ENCODE measurements around the gene DNAJC7. TPM values are rescaled to one million over a fixed set of nuclear protein-coding genes. Genes with fewer than 3 reads are reported as not detected.

Gene DNAJC7
- polyA plus RNA-seq, 1 of the 3 experiments (the other 2 are of a cell fraction), result 38.8 TPM

DNA sequence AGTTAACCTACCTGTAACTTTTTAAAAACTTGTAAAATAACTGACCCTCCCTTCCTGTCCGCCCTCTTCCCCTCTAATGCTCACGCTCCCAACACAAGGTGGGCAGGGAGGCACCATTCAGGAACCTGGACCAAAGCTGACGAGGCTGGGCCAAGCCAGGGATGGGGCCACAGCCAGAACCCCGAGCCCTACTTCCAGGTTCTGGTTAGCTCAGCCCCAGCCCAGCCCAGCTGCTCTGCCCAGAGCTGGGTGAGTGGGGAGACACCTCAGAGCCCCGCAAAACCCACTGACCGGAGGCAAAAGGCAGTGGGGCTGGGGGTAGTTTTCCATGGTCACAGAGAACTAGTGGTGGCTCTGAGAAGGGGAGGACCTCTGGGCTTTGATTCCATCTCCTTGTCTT is 43.2 kb downstream of the DNAJC7 start (continued):
- TF ChIP-seq, protein P1, sequence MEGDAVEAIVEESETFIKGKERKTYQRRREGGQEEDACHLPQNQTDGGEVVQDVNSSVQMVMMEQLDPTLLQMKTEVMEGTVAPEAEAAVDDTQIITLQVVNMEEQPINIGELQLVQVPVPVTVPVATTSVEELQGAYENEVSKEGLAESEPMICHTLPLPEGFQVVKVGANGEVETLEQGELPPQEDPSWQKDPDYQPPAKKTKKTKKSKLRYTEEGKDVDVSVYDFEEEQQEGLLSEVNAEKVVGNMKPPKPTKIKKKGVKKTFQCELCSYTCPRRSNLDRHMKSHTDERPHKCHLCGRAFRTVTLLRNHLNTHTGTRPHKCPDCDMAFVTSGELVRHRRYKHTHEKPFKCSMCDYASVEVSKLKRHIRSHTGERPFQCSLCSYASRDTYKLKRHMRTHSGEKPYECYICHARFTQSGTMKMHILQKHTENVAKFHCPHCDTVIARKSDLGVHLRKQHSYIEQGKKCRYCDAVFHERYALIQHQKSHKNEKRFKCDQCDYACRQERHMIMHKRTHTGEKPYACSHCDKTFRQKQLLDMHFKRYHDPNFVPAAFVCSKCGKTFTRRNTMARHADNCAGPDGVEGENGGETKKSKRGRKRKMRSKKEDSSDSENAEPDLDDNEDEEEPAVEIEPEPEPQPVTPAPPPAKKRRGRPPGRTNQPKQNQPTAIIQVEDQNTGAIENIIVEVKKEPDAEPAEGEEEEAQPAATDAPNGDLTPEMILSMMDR (IDR thresholded peaks at IDR 0.05), result no peak

DNA sequence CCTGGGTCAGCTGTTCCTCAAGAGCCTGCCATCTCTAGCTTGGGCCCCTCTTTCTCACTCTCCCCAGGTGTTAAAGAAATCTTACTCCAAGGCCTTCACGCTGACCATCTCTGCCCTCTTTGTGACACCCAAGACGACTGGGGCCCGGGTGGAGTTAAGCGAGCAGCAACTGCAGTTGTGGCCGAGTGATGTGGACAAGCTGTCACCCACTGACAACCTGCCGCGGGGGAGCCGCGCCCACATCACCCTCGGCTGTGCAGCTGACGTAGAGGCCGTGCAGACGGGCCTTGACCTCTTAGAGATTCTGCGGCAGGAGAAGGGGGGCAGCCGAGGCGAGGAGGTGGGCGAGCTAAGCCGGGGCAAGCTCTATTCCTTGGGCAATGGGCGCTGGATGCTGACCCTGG is 43.8 kb downstream of the DNAJC7 start:
- Histone ChIP-seq H3K27me3 (ENCODE audit: insufficient read depth) (no peaks in the 10 kb centered on the region), H2AFZ (ENCODE audit: low read depth) (no peak overlapping the region), H3K4me1 (ENCODE audit: control insufficient read depth in 1 of 2, insufficient read depth in 2 of 2, low read depth in 1 of 2, low read length in 1 of 2) (peaks cover 0 to 60% of the 10 kb centered on the region in 2 experiments; a peak in 2 of 4 replicates), H3K4me3 (ENCODE audit: low read depth in 2 of 2, low read length in 1 of 2) (no peak overlapping the region; a peak in 1 of 4 replicates), H3K9ac (no peak overlapping the region), H3K9me2 (no peaks in the 10 kb centered on the region), H3K36me3 (replicated peaks in 1 of 2; ENCODE audit: control insufficient read depth in 1 of 2, insufficient read depth in 2 of 2, low read length in 1 of 2) (peaks cover 47 to 80% of the 10 kb centered on the region in 2 experiments), H3K27ac (ENCODE audit: low read depth in 2 of 2, low read length in 1 of 2) (peak overlapping the region in 1 of 2 experiments; percentile 92; a peak in 2 of 4 replicates), H4K20me1 (ENCODE audit: insufficient read depth) (0 out of 2 replicates have a peak, but pooled peaks cover 8% of the 10 kb centered on the region), H3K4me2 (no peak overlapping the region), H3K9me3 (no peaks in the 10 kb centered on the region), H3F3A (replicated peaks; ENCODE audit: insufficient read depth) (peaks cover 10% of the 10 kb centered on the region), H3K79me2 (ENCODE audit: insufficient read depth) (peaks cover 41% of the 10 kb centered on the region)
- 87% methylated on average over 19 of the region's 19 CpGs for WGBS (ENCODE audit: low lambda C conversion rate)
- POLR2A ChIA-PET, result interaction anchor here (1.1 to 1.8 kb wide), 5 partner anchors 9 to 44 kb away, joined by 3 to 19 read pairs (median 4); partner anchors contain the start of gene DNAJC7
- TF ChIP-seq GATA2 (CRISPR knock-in tag; IDR thresholded peaks at IDR 0.05), result no peak
- TF ChIP-seq, protein P2, sequence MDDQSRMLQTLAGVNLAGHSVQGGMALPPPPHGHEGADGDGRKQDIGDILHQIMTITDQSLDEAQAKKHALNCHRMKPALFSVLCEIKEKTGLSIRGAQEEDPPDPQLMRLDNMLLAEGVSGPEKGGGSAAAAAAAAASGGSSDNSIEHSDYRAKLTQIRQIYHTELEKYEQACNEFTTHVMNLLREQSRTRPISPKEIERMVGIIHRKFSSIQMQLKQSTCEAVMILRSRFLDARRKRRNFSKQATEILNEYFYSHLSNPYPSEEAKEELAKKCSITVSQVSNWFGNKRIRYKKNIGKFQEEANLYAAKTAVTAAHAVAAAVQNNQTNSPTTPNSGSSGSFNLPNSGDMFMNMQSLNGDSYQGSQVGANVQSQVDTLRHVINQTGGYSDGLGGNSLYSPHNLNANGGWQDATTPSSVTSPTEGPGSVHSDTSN (IDR thresholded peaks at IDR 0.05), result no peak
- no peak for TF ChIP-seq FOXM1 (IDR thresholded peaks at IDR 0.05; ENCODE audit: low read depth)
- no peak for TF ChIP-seq JUND (IDR thresholded peaks at IDR 0.05)
- TF ChIP-seq NRF1 (IDR thresholded peaks at IDR 0.05; ENCODE audit: low read depth, low read length), result no peak
- no peak for TF ChIP-seq TCF12 (IDR thresholded peaks at IDR 0.05)
- no peak for TF ChIP-seq YY1 (IDR thresholded peaks at IDR 0.05; ENCODE audit: low read depth)
- TF ChIP-seq TAF1 (IDR thresholded peaks at IDR 0.05; ENCODE audit: borderline replicate concordance, low read depth, low read length), result no peak
- TF ChIP-seq, protein P3, sequence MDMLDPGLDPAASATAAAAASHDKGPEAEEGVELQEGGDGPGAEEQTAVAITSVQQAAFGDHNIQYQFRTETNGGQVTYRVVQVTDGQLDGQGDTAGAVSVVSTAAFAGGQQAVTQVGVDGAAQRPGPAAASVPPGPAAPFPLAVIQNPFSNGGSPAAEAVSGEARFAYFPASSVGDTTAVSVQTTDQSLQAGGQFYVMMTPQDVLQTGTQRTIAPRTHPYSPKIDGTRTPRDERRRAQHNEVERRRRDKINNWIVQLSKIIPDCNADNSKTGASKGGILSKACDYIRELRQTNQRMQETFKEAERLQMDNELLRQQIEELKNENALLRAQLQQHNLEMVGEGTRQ (IDR thresholded peaks at IDR 0.05; ENCODE audit: borderline replicate concordance, low read depth, low read length), result no peak
- no peak for TF ChIP-seq GABPA (IDR thresholded peaks at IDR 0.05; ENCODE audit: low read depth)
- CTCF ChIA-PET, result interaction anchor here (1.1 to 5.4 kb wide), 8 partner anchors 9 to 187 kb away, joined by 3 to 47 read pairs (median 4); partner anchors contain the start of genes DNAJC7 and JUP
- DNase-seq, result no peak
